Loucy (cell line): ENCODE data around the gene ATAD3B.
A peak's percentile ranks its signal among the peaks of the same experiment; 100 is the strongest.
"Not testable (repeated sequence)": the region's sequence is repeated elsewhere in the genome, so short reads cannot be mapped to it uniquely, and the experiment has no call there.

Source experiments
- H2AFZ ChIP-seq: fragments of 200-600 bp; sonication (generic); 2 replicates; pipeline ENCODE4 v1.6.0; 2016; ENCODE audit warnings: antibody characterized with exemption, mild to moderate bottlenecking, low read length, moderate library complexity
- H3F3A ChIP-seq: fragments of 200-600 bp; 2 replicates; pipeline ENCODE4 v1.6.0; 2016; ENCODE audit warnings: antibody characterized with exemption, low read depth, mild to moderate bottlenecking
- H3K27me3 ChIP-seq: fragments of 200-600 bp; sonication (generic); 2 replicates; pipeline ENCODE4 v1.6.1; 2014; ENCODE audit warnings: low read length, mild to moderate bottlenecking; ENCODE audit not compliant: insufficient read depth, poor library complexity, severe bottlenecking
- H3K36me3 ChIP-seq: fragments of 200-600 bp; sonication (generic); 2 replicates; pipeline ENCODE4 v1.6.1; 2016; ENCODE audit warnings: low read length; ENCODE audit not compliant: insufficient read depth
- H3K4me1 ChIP-seq: fragments of 200-600 bp; sonication (generic); 2 replicates; pipeline ENCODE4 v1.5.1; 2014; ENCODE audit warnings: low read length, mild to moderate bottlenecking; ENCODE audit not compliant: insufficient read depth, poor library complexity, severe bottlenecking
- H3K4me2 ChIP-seq: fragments of 200-600 bp; sonication (generic); 2 replicates; pipeline ENCODE4 v1.6.0; 2014; ENCODE audit warnings: antibody characterized with exemption, low read length, low read depth, mild to moderate bottlenecking; ENCODE audit not compliant: poor library complexity, severe bottlenecking
- H3K4me3 ChIP-seq: fragments of 200-600 bp; sonication (generic); 2 replicates; pipeline ENCODE4 v1.5.1; 2014; ENCODE audit warnings: low read length, mild to moderate bottlenecking, mixed read lengths; ENCODE audit not compliant: poor library complexity, severe bottlenecking
- H3K79me2 ChIP-seq: fragments of 200-600 bp; sonication (generic); 2 replicates; pipeline ENCODE4 v1.6.1; 2014; ENCODE audit warnings: low read length; ENCODE audit not compliant: insufficient read depth
- H3K9ac ChIP-seq: fragments of 200-600 bp; sonication (generic); 2 replicates; pipeline ENCODE4 v1.6.0; 2014; ENCODE audit warnings: mild to moderate bottlenecking, low read depth, low read length, moderate library complexity; ENCODE audit not compliant: poor library complexity, severe bottlenecking
- H3K9me2 ChIP-seq: fragments of 200-600 bp; sonication (generic); replicated peaks from 2 replicates; pipeline ENCODE4 v1.6.1; 2016; ENCODE audit warnings: low read depth, low read length, mixed read lengths
- H3K9me3 ChIP-seq: fragments of 200-600 bp; sonication (generic); 2 replicates; pipeline ENCODE4 v1.6.1; 2014; ENCODE audit warnings: mild to moderate bottlenecking, antibody characterized with exemption, low read length, low read depth; ENCODE audit not compliant: insufficient read depth
- H4K20me1 ChIP-seq: fragments of 200-600 bp; sonication (generic); 2 replicates; pipeline ENCODE4 v1.6.0; 2014; ENCODE audit warnings: antibody characterized with exemption, low read length, mild to moderate bottlenecking; ENCODE audit not compliant: insufficient read depth, poor library complexity, severe bottlenecking
- CTCF ChIP-seq: fragments of 200-600 bp; sonication (generic); conservative IDR thresholded peaks from 2 replicates; pipeline ENCODE4 v1.5.1; 2014; ENCODE audit warnings: mild to moderate bottlenecking, antibody characterized with exemption, low read length
- EZH2phosphoT487 ChIP-seq: fragments of 200-600 bp; IDR thresholded peaks from 2 replicates; pipeline ENCODE4 v1.6.1; 2018; ENCODE audit warnings: antibody characterized with exemption, mild to moderate bottlenecking, moderate library complexity, borderline replicate concordance

Gene ATAD3B

GRCh38 chr1:1459711-1460110 is 11.9 kb upstream of the ATAD3B start:
- not testable (repeated sequence) for H3K9ac ChIP-seq, H3K4me1 ChIP-seq, H3K9me3 ChIP-seq, H2AFZ ChIP-seq, H3K9me2 ChIP-seq, H4K20me1 ChIP-seq, H3K4me2 ChIP-seq, H3K27me3 ChIP-seq, H3K36me3 ChIP-seq, H3K79me2 ChIP-seq, H3K4me3 ChIP-seq, H3F3A ChIP-seq

- Histone ChIP-seq H3K4me1 (no peaks in the 10 kb centered on the region), H3K4me2 (no peak overlapping the region), H3F3A (no peaks in the 10 kb centered on the region), H3K9me2 (no peaks in the 10 kb centered on the region), H2AFZ (no peak overlapping the region), H3K36me3 (no peaks in the 10 kb centered on the region), H3K4me3 (no peak overlapping the region), H3K79me2 (no peaks in the 10 kb centered on the region), H3K9ac (no peak overlapping the region), H3K9me3 (no peaks in the 10 kb centered on the region), H4K20me1 (no peaks in the 10 kb centered on the region), H3K27me3 (no peaks in the 10 kb centered on the region)
- TF ChIP-seq CTCF (no peak), EZH2phosphoT487 (no peak)
Measured at GRCh38 chr1:1460540-1461130, 10.9 kb upstream of the ATAD3B start.

GRCh38 chr1:1461721-1462317 is 9.7 kb upstream of the ATAD3B start:
- Histone ChIP-seq H3K9ac (no peak overlapping the region), H3K9me2 (no peaks in the 10 kb centered on the region), H3K4me2 (no peak overlapping the region), H4K20me1 (no peaks in the 10 kb centered on the region), H2AFZ (no peak overlapping the region), H3K4me1 (no peaks in the 10 kb centered on the region), H3K9me3 (no peaks in the 10 kb centered on the region), H3F3A (no peaks in the 10 kb centered on the region), H3K79me2 (no peaks in the 10 kb centered on the region), H3K4me3 (no peak overlapping the region), H3K27me3 (no peaks in the 10 kb centered on the region), H3K36me3 (no peaks in the 10 kb centered on the region)
- TF ChIP-seq EZH2phosphoT487 (no peak), CTCF (0 out of 2 replicates have a peak, but pooled peaks have one; percentile 9)
